Activated B cell treated with CpG ODN at 0.5 μM for 24 hours (primary cell): ENCODE data around the gene FNBP1L. TPM values are rescaled to one million over a fixed set of nuclear protein-coding genes. Genes with fewer than 3 reads are reported as not detected.
"Not testable (repeated sequence)": the region's sequence is repeated elsewhere in the genome, so short reads cannot be mapped to it uniquely, and the experiment has no call there.

ENCODE experiments used
- ATAC-seq: fragments of 200-7000 bp; cut with Tn5 transposase; one replicate; pipeline ENCODE4 v1.10.0; 2021; ENCODE audit warnings: low read depth, mild to moderate bottlenecking, moderate library complexity
- CTCF ChIA-PET: fragments of 350-600 bp; sonication (Branson Sonifier 250); formaldehyde crosslinking; loops from one replicate; lab custom pipeline; 2021; ENCODE audit warnings: antibody characterized with exemption; lab: Charles Lee
- POLR2A ChIA-PET: fragments of 350-600 bp; sonication (Branson Sonifier 250); formaldehyde crosslinking; loops from one replicate; lab custom pipeline; 2021; ENCODE audit warnings: antibody characterized with exemption; lab: Charles Lee
- DNase-seq: peaks from one replicate; pipeline ENCODE4 v3.0.0; 2022
- H3K27ac Mint-ChIP-seq: one replicate; pipeline ENCODE4 v1.8.0; 2020; ENCODE audit warnings: mixed read lengths
- H3K27me3 Mint-ChIP-seq: one replicate; pipeline ENCODE4 v1.8.0; 2021; ENCODE audit warnings: mixed read lengths
- H3K36me3 Mint-ChIP-seq: one replicate; pipeline ENCODE4 v1.8.0; 2021; ENCODE audit warnings: low read depth, mixed read lengths
- H3K4me1 Mint-ChIP-seq: one replicate; pipeline ENCODE4 v1.8.0; 2021; ENCODE audit warnings: mixed read lengths
- H3K4me3 Mint-ChIP-seq: one replicate; pipeline ENCODE4 v1.8.0; 2020; ENCODE audit warnings: mild to moderate bottlenecking, mixed read lengths
- H3K9me3 Mint-ChIP-seq: one replicate; pipeline ENCODE4 v1.8.0; 2020; ENCODE audit warnings: mixed read lengths
- intact Hi-C: fragments of 100-400 bp; cut with micrococcal nuclease; formaldehyde crosslinking; loops from one replicate; pipeline ENCODE4 v1.15.1; 2024
- total RNA-seq: library from RNA; stranded (reverse); gene quantifications from 2 replicates; pipeline ENCODE4 v1.2.3, GENCODE V29; 2022
- TF ChIP-seq, protein P1 (sequence below): fragments of 200-600 bp; IDR thresholded peaks from one replicate; pipeline ENCODE4 v1.8.0; 2022; ENCODE audit warnings: antibody characterized with exemption, mild to moderate bottlenecking

Gene FNBP1L
- total RNA-seq, 1 donor from 2014 or later: 3.3 TPM

- ATAC-seq (no peak), DNase-seq (no peak)
- H3K4me3 Mint-ChIP-seq: peak overlapping the region; percentile 32
- no peak overlapping the region for H3K27ac Mint-ChIP-seq
- POLR2A ChIA-PET: no interaction called here
- peaks cover 25% of the 10 kb centered on the region for H3K4me1 Mint-ChIP-seq
- H3K27me3 Mint-ChIP-seq: peaks cover 23% of the 10 kb centered on the region
- CTCF ChIA-PET: no interaction called here
- peaks cover 3% of the 10 kb centered on the region for H3K36me3 Mint-ChIP-seq
- intact Hi-C loops: no loop called here
- TF ChIP-seq, protein P1, sequence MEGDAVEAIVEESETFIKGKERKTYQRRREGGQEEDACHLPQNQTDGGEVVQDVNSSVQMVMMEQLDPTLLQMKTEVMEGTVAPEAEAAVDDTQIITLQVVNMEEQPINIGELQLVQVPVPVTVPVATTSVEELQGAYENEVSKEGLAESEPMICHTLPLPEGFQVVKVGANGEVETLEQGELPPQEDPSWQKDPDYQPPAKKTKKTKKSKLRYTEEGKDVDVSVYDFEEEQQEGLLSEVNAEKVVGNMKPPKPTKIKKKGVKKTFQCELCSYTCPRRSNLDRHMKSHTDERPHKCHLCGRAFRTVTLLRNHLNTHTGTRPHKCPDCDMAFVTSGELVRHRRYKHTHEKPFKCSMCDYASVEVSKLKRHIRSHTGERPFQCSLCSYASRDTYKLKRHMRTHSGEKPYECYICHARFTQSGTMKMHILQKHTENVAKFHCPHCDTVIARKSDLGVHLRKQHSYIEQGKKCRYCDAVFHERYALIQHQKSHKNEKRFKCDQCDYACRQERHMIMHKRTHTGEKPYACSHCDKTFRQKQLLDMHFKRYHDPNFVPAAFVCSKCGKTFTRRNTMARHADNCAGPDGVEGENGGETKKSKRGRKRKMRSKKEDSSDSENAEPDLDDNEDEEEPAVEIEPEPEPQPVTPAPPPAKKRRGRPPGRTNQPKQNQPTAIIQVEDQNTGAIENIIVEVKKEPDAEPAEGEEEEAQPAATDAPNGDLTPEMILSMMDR: no peak
- H3K9me3 Mint-ChIP-seq: no peaks in the 10 kb centered on the region
These were observed 2.4 kb downstream of the FNBP1L start for GRCh38 chr1:93450321-93450720.

DNA sequence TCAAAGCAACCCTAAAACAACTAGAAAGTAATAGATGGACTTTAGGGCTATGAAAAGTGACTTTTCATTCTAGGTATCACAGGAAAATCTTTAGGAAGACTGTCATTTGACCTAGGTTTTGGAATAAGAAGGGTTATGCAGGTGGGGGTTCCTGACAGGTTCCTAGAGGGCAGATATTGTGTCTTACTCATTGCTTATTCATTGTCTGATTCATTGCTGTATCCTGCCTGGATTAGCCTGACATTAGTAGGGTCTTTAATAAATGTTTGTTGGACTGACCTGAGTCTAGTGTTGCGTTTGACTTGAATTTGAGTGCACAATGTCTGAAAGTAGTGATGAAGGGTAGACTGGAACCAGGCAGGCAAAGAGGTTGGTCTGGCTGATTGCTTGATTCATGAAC lies 6.0 kb downstream of the FNBP1L start:
- Mint-ChIP-seq H3K27ac (no peak overlapping the region), H3K4me1 (peaks cover 15% of the 10 kb centered on the region), H3K9me3 (no peaks in the 10 kb centered on the region), H3K4me3 (no peak overlapping the region), H3K27me3 (peaks cover 15% of the 10 kb centered on the region), H3K36me3 (no peaks in the 10 kb centered on the region)
- no peak for DNase-seq
- CTCF ChIA-PET: no interaction called here
- ATAC-seq: no peak
- TF ChIP-seq, protein P1: no peak
- intact Hi-C loops: no loop called here
- POLR2A ChIA-PET: no interaction called here

- no peak for ATAC-seq
- ChIA-PET CTCF (no interaction called here), POLR2A (no interaction called here)
- H3K36me3 Mint-ChIP-seq: no peaks in the 10 kb centered on the region
- no peak overlapping the region for H3K27ac Mint-ChIP-seq
- H3K9me3 Mint-ChIP-seq: no peaks in the 10 kb centered on the region
- H3K27me3 Mint-ChIP-seq: no peaks in the 10 kb centered on the region
- TF ChIP-seq, protein P1: no peak
- no peak for DNase-seq
- H3K4me3 Mint-ChIP-seq: no peak overlapping the region
- intact Hi-C loops: no loop called here
- peaks cover 5% of the 10 kb centered on the region for H3K4me1 Mint-ChIP-seq
These were observed 11.2 kb downstream of the FNBP1L start for GRCh38 chr1:93459126-93459525.

DNA sequence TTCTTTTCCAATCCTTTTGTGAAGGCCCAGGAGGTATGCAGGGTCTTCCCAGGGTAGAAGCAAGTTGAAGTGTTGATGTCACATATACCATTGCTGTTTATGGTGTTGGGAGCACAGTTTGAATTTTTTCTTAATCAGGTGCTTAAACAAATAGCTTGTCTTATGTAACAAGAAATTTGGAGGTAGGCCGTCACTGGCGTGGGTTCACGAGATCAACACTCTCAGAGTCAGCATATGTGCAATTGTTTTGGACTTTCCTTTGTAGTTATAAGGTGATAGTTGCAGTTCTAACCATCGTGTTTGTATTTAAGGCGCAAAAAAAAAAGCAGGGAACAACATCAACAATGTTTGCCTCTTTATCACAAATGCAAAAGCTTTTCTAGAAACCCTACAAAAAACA lies 13.3 kb downstream of the FNBP1L start:
- POLR2A ChIA-PET: interaction anchor here (0.7 kb wide), 1 partner anchor 48 kb away, joined by 3 read pairs; no protein-coding TSS in a partner anchor
- no peaks in the 10 kb centered on the region for H3K27me3 Mint-ChIP-seq

GRCh38 chr1:93463960-93464359 lies 16.0 kb downstream of the FNBP1L start:
- H3K4me3 Mint-ChIP-seq: no peak overlapping the region
- no peak overlapping the region for H3K27ac Mint-ChIP-seq
- no peaks in the 10 kb centered on the region for H3K27me3 Mint-ChIP-seq
- no peak for DNase-seq
- ATAC-seq: no peak
- CTCF ChIA-PET: no interaction called here
- POLR2A ChIA-PET: no interaction called here
- peaks cover 6% of the 10 kb centered on the region for H3K4me1 Mint-ChIP-seq
- H3K9me3 Mint-ChIP-seq: peaks cover 2% of the 10 kb centered on the region
- intact Hi-C loops: no loop called here
- no peaks in the 10 kb centered on the region for H3K36me3 Mint-ChIP-seq
- TF ChIP-seq, protein P1: no peak

More for the DNA sequence above, 13.3 kb downstream of the FNBP1L start:
- DNase-seq: no peak
- ATAC-seq: no peak
- intact Hi-C loops: no loop called here
- Mint-ChIP-seq H3K9me3 (no peaks in the 10 kb centered on the region), H3K36me3 (no peaks in the 10 kb centered on the region), H3K4me1 (peaks cover 7% of the 10 kb centered on the region), H3K27ac (no peak overlapping the region), H3K4me3 (no peak overlapping the region)
- TF ChIP-seq, protein P1: no peak
- CTCF ChIA-PET: no interaction called here

DNA sequence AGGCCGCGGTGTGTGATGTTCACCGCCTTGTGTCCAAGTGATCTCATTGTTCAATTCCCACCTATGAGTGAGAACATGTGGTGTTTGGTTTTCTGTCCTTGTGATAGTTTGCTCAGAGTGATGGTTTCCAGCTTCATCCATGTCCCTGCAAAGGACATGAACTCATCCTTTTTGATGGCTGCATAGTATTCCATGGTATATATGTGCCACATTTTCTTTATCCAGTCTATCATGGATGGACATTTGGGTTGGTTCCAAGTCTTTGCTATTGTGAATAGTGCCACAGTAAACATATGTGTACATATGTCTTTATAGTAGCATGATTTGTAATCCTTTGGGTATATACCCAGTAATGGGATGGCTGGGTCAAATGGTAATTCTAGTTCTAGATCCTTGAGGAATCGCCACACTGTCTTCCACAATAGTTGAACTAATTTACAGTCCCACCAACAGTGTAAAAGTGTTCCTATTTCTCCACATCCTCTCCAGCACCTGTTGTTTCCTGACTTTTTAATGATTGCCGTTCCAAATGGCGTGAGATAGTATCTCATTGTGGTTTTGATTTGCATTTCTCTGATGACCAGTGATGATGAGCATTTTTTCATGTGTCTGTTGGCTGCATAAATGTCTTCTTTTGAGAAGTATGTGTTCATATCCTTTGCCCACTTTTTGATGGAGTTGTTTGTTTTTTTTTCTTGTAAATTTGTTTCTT lies 17.6 kb downstream of the FNBP1L start:
- intact Hi-C loops, POLR2A ChIA-PET, H3K4me3 Mint-ChIP-seq: not testable (repeated sequence)

More for the DNA sequence above, 17.6 kb downstream of the FNBP1L start:
- H3K36me3 Mint-ChIP-seq, ATAC-seq, H3K27me3 Mint-ChIP-seq, H3K4me1 Mint-ChIP-seq, DNase-seq, CTCF ChIA-PET, H3K9me3 Mint-ChIP-seq, H3K27ac Mint-ChIP-seq: not testable (repeated sequence)
